GM21381 (cell line): ENCODE results near the gene CEP78.
"Not testable (repeated sequence)": the region's sequence is repeated elsewhere in the genome, so short reads cannot be mapped to it uniquely, and the experiment has no call there.

Experiments
- ATAC-seq: cut with Tn5 transposase; IDR thresholded peaks from one replicate; pipeline ENCODE4 v1.9.1; 2021; ENCODE audit warnings: mild to moderate bottlenecking, moderate library complexity; ENCODE audit not compliant: unreplicated experiment

Gene CEP78, protein sequence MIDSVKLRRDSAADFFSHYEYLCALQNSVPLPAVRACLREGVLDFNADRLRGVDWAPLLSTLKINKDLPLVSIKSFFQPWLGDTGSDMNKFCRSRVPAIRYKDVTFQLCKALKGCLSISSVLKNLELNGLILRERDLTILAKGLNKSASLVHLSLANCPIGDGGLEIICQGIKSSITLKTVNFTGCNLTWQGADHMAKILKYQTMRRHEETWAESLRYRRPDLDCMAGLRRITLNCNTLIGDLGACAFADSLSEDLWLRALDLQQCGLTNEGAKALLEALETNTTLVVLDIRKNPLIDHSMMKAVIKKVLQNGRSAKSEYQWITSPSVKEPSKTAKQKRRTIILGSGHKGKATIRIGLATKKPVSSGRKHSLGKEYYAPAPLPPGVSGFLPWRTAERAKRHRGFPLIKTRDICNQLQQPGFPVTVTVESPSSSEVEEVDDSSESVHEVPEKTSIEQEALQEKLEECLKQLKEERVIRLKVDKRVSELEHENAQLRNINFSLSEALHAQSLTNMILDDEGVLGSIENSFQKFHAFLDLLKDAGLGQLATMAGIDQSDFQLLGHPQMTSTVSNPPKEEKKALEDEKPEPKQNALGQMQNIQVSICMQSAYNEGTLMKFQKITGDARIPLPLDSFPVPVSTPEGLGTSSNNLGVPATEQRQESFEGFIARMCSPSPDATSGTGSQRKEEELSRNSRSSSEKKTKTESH

DNA sequence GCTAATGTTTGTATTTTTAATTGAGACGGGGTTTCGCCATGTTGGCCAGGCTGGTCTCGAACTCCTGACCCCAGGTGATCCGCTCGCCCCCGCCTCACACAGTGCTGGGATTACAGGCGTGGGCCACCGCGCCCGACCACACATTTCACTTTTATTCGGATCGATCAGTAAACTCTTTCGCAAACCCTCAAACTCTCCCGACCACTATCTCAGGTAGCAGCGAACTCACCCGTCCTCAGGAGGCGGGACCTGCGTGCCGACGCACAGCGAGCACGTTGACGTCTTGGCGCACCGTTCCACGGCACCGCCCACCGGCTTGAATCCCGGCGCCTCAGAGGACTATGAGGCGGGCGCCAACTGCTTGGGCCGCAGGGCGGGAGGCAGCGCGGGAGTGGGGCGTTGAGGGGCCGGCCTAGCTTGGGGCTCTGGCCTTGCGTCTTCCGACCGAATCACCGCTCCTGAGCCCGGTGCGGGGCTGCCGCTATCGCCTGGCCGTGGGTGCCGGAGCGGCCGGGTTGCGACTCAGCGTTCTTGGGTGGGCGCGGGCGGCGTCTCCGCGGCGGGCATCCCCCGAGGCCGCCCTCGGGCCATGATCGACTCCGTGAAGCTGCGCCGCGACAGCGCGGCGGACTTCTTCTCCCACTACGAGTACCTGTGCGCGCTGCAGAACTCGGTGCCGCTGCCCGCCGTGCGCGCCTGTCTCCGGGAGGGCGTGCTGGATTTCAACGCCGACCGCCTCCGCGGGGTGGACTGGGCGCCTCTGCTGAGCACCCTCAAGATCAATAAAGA, at the start of gene CEP78:
Gene CEP78, plus strand, starts transcription at position 314 of the 789 bp plus-strand sequence. Its CDS starts 276 bp downstream, at position 590.
- ATAC-seq: peak; percentile 99

DNA sequence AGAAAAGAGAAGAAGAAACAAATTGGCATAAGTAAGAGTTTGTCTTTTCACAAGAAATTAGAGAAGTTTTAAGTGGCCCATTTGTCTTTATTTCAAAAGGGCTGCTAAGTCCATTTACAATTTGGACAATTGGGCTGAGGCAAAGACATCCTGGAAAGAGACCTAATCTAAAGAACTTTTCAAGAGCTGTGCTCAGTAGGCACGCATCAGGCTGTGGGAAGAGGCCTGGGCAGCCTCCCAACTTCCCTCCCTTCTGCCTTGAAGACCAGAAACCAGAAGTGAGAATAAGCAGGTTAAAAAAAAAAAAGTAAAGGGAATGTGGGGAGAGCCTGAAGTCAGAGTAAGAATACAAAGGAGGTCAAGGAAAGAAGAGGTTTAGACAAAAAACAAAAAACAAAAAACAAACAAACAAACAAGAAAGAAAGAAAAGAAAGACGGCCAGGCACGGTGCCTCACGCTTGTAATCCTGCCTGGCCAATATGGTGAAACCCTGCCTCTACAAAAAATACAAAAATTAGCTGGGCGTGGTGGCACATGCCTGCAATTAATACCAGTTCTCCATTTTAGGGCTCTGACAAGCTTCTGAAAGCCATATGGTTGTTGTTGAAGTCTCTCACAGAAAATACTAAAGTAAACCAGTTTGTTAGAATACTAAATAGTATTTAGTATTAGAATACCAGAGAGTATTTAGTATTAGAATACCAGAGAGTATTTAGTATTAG, 48.0 kb upstream of the CEP78 start:
- no peak for ATAC-seq

DNA sequence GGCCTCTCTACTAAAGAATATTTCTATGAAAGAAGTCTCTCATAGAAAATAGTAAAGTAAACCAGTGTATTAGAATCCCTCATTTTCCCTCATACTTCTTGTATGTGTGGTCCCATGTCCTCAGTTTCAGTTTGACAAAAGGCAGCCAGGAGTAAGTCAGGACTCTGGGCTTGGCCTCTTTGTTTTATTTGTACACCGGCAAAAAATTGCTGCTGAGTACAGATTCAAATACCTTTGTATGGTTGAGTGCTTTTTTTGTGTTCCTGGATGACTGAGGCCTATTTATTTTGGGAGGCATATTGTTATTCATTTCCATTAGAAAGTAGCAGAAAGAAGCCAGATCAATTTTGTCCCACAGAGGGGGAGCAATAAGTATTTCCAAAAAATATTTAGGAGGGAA, 47.3 kb upstream of the CEP78 start:
- no peak for ATAC-seq

DNA sequence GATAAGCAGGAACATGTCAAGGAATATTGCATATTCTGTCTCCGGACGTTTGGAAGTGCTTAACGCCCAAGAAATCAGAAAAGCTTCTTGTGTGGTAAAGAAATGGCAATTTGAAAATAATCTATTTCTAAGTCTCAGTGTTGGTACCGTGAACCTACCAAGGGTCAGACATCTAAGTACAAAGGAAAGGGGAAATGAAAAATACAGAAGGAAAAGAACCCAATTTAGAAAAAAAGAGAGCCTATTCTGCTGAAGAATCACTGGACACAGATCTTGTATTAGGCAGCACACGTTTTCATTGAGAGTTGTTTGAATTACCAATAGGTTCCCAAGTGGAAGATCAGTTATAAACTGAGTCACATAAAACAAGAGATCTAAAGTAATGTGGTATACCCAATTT, 46.9 kb upstream of the CEP78 start:
- ATAC-seq: no peak

DNA sequence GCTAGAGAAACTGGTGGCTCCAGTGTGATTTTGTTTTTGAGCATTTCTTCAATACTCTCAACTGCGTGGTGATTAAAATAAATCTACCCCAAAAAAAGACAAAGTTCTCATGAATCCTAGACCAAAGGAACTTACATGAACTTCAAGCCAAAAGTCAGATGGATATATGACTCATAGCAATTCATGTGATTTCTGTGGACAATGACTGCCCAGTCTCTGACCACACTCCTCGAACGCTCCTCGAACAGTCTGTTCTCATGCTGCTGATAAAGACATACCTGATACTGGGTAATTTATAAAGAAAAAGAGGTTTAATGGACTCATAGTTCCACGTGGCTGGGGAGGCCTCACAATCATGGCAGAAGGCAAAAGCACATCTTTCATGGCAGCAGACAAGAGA, 46.4 kb upstream of the CEP78 start:
- ATAC-seq: no peak

DNA sequence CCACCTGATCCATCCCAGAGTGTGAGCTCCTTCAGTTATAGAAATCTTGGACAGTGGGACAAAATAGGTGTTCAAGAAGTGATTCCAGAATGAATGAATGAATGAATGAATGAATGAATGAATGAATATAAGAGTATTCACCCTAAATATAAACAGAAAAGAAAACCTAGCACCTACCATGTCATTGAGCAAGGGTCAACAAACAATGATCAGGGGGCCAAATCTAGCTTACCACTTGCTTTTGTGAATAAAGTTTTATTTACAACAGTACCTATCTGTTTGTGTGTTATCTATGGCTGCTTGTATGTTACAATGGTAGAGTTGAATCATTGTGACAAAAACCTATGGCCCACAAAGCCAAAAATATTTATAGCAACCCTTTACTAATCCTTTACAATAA, 43.9 kb upstream of the CEP78 start:
- ATAC-seq: no peak

DNA sequence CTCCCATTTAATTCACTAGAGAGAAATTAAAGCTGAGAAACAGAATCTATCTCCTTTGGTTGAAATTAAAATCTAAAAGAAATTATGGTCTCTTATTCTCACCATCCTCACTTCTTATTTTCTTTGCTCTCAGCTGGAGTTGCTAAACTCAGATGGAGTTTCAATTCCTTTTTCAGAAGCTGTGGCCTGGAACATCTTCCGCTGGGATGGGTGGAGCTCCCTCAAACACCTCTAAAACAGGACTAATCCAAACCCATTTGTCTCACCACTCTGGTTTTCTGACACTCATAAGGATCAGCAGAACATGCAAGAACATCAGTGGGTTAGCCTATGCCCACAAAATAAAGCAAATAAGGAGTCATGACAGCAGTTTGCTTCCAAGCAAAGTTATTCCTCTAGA, 39.6 kb upstream of the CEP78 start:
- ATAC-seq: peak; percentile 62

DNA sequence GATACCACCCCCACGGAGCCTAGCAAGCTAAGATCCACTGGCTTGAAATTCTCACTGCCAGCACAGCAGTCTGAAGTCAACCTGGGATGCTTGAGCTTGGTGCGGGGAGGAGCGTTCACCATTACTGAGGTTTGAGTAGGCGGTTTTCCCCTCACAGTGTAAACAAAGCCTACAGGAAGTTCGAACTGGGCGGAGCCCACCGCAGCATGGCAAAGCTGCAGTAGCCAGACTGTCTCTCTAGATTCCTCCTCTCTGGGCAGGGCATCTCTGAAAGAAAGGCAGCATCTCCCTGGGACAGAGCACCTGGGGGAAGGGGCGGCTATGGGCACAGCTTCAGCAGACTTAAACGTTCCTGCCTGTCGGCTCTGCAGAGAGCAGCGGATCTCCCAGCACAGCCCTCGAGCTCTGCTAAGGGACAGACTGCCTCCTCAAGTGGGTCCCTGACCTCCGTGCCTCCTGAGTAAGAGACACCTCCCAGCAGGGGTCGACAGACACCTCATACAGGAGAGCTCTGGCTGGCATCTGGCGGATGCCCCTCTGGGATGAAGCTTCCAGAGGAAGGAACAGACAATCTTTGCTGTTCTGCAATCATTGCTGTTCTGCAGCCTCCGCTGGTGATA, 34.6 kb upstream of the CEP78 start:
- ATAC-seq: peak; percentile 75

DNA sequence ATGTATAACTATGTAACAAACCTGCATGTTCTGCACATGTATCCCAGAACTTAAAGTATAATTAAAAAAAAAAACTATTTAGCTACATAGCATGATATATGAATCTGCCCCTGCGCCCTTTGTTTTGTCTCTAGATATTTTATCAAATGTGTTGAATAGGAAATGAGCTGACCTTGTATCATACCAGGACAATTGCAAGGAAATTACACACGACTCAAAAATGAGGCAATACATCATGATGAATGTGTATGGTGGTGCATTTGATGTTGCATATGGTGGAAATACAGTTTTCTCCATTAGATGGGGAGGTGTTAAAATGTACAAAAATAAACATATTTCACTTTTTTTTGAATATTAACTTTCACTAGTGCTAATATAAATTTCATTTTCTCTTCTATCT, 28.6 kb upstream of the CEP78 start:
- no peak for ATAC-seq

DNA sequence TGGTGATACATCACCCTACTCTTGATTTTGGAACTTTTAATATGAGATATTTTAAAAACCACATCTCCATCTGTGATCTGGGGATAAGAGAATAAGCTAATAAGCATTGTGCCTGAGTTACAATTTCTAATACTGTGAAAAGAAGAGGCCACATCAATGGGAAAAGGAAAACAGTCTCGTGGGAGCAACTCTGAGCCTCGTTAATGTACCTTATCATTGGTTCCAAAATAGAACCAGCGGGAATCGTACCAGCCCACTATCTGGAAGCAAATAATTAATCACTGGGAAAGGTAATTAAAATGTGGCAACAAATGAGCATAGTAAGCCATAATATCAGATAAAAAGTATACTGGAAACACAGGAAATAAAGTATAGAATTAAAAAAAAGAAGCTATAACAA, 28.0 kb upstream of the CEP78 start:
- no peak for ATAC-seq

DNA sequence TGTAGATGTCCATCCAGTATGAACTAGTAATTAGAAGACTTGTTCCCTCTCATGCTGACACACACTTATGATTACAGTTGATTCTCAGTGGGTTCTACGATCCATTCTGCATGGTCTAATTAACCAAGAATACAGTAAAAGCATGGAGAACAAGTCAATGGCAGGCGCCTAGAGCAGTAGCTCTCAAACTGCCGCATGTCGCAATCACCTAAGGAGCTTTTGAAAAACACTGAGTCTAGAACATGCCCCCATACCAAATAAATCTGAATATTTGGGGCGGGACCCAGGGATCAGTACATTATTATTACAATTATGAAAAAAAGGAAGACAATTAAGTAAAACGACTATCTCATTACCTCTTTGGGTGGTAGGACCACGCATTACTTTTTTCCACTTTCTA, 26.7 kb upstream of the CEP78 start:
- no peak for ATAC-seq

DNA sequence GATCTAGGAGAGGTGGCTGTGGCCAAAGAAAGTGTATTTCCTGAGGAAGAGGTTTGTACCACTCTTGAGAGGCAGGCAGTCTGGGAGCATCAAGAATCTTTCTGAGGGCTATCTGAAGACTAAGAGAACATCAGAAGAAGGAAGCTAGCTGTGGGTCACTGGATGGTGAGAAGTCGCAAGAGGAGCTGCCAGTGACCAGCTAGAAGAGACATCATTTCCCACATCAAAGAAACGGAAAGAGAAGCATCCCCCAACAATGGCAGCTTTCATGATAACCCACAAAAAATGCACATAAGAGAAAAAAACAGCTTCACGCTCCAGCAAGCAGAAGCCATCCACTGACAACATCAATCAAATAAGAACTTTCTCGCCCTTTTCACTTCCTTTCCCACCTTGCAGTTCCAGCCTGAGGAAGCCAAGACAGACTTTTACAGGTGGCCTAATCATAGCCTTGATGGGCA, 25.0 kb upstream of the CEP78 start:
- ATAC-seq: peak; percentile 72

DNA sequence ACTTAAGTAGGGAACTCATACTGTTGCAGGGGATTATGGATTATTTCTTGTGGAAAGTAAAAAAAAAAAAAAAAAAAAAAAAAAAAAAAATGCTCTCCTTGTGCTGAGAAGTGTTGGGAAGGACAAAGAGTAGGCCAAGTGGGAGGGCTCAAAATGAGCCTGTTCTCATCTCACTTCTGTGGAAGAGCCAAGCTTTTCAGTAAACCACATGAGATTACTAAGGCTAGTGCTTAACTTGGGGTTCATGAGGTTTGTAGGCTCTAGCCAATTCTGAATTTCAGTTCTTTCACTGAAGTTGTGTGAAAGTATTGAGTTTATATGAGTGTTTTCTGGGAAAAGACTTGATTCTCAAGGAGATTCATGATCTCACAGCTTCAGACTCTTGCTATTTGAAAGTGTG, 23.0 kb upstream of the CEP78 start:
- ATAC-seq: no peak

DNA sequence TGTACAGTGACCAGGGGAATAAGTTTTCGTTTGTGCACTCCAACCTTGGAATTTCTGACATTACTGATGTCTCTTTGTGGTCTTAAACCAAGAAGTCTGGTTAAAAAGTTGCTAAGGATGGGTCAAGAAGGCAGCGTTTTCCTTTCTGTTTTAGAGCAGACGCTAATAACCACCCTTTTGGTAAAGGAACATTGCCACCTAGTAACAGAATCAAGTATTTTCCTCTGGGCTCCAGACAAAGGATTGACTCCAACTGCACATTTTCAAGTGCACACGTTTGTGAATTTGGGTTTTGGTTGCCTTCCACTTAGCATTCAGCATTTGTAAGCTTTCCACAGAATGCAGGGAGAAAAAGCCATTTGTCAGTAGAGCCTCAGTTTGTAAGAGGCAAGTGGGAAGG, 22.2 kb upstream of the CEP78 start:
- ATAC-seq: no peak

DNA sequence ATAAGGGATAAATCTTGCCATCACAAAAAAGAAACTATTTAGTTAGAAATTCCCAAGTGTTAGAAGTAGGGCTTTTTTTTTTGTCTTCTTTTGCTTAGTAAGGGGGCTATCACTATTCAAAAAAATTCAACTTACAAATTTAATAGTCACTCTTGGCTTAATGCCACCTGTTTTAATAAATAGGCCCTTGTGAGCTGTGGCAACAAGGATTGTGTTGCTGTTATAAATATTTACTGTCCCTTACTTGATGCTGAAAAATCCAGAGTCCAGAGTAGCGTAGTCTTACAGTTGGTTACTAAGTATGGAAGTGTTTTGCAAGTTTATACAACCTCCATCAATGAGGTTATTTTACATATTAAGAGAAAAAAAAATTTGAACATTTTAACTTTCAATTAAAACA, 21.4 kb upstream of the CEP78 start:
- no peak for ATAC-seq

DNA sequence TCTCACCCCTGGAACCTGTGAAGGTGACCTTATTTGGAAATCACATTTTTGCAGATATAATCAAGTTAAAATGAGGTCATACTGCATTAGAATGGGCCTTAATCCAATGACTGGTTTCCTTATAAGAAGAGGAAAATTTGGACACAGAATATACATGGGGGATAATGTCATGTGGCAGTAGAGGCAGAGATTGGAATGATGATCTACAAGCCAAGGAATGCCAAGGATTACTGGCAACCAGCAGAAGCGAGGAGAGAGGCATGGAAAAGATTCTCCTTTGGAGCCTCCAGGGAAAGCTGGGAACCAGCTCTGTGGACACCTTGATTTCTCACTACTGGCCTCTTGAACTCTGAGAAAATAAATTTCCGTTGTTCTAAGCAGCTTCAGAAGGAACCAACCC, 20.2 kb upstream of the CEP78 start:
- ATAC-seq: no peak

DNA sequence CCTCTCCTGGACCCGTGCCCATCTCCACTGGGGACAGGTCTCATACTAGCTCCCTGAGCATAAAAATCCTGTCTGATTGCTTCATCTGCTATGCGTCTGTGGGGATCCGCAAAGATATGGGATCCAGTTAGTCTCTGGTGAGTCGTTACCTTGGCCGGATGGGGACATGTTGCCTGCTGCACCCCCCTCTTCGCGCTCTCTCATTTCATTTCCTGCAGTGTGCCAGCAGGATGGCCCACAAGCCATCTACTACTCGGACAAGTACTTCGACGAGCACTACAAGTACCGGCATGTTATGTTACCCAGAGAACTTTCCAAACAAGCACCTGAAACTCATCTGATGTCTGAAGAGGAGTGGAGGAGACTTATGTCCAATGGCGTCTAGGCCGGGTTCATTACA, 17.0 kb upstream of the CEP78 start:
- no peak for ATAC-seq

DNA sequence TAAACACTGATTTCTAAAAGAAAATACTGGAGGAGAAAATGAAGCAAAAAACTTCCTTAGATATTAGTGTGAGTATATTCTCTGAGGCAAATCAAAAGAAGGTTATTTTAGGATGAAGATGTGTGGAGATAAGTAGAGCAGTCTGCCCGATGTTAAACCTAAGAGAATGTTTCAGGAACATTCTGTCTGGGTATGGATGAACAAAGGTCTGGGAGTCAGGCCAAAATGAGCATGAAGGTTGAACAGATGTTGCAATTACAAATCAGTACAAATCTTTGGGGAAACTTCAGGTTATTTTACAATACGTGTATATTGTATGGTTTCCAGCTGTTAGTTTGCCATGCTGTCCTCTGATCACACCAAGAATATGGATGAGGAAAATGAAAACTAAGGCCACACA, 14.4 kb upstream of the CEP78 start:
- ATAC-seq: no peak

DNA sequence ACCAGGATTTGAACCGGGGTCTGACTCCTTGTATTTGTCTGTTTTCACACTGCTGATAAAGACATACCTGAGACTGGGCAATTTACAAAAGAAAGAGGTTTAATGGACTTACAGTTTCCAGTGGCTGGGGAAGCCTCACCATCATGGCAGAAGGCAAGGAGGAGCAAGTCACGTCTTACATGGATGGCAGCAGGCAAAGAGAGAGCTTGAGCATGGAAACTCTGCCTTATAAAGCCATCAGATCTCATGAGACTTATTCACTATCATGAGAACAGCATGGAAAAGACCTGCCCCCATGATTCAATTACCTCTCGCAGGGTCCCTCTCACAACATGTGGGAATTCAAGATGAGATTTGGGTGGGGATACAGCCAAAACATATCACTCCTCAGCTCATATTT, 14.0 kb upstream of the CEP78 start:
- ATAC-seq: not testable (repeated sequence)

DNA sequence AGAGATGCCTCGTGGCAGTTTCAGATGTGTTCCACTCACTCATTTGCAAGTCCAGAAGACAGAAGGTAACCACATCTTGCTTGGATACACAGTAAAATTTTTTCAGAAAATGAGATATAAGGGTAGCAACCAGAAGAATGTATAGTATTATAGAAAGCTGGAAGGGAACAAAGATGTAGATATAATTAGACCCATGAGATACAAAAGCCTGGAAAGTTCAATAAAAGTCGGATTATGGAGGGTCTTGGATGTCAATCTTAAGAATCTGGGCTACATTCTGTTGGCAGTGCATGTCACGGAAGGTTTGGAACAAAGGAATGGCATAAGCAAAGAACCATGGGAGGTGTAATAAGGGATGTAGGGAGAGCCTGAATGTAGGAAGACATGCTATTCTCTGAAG, 5.1 kb upstream of the CEP78 start:
- no peak for ATAC-seq
